ENCODE measurements around the gene CCDC63.
"Not testable (repeated sequence)": the region's sequence is repeated elsewhere in the genome, so short reads cannot be mapped to it uniquely, and the experiment has no call there.

The CCDC63 gene

GRCh38 chr12:110844551-110845338 lies 2.0 kb upstream of the CCDC63 start:
- no peak for DNase-seq (ENCODE audit: low read depth)

GRCh38 chr12:110845339-110845682 lies 1.5 kb upstream of the CCDC63 start:
- DNase-seq (ENCODE audit: low read depth) = no peak

- DNase-seq (ENCODE audit: low read depth) = no peak
Observed at GRCh38 chr12:110848314-110848923, 1.6 kb downstream of the CCDC63 start.

- no peak for DNase-seq (ENCODE audit: low read depth)
Observed at GRCh38 chr12:110849221-110849620, 2.4 kb downstream of the CCDC63 start.

GRCh38 chr12:110849748-110850403 lies 3.1 kb downstream of the CCDC63 start:
- DNase-seq (ENCODE audit: low read depth) = no peak

- DNase-seq (ENCODE audit: low read depth) = no peak
Observed at GRCh38 chr12:110850762-110851161, 4.0 kb downstream of the CCDC63 start.

- no peak for DNase-seq (ENCODE audit: low read depth)
Observed at GRCh38 chr12:110853836-110854235, 7.0 kb downstream of the CCDC63 start.

- no peak for DNase-seq (ENCODE audit: low read depth)
Observed at GRCh38 chr12:110856542-110856941, 9.8 kb downstream of the CCDC63 start.

GRCh38 chr12:110857528-110857927 lies 10.7 kb downstream of the CCDC63 start:
- no peak for DNase-seq (ENCODE audit: low read depth)

- DNase-seq (ENCODE audit: low read depth) = not testable (repeated sequence)
Observed at GRCh38 chr12:110857954-110858353, 11.2 kb downstream of the CCDC63 start.

- DNase-seq (ENCODE audit: low read depth) = no peak
Observed at GRCh38 chr12:110858848-110859247, 12.1 kb downstream of the CCDC63 start.

- DNase-seq (ENCODE audit: low read depth) = no peak
Observed at GRCh38 chr12:110860833-110861296, 14.1 kb downstream of the CCDC63 start.

- no peak for DNase-seq (ENCODE audit: low read depth)
Observed at GRCh38 chr12:110861729-110862128, 14.9 kb downstream of the CCDC63 start.

- DNase-seq (ENCODE audit: low read depth) = no peak
Observed at GRCh38 chr12:110862329-110862728, 15.5 kb downstream of the CCDC63 start.

GRCh38 chr12:110863161-110863560 lies 16.4 kb downstream of the CCDC63 start:
- DNase-seq (ENCODE audit: low read depth) = no peak

GRCh38 chr12:110865521-110865920 lies 18.7 kb downstream of the CCDC63 start:
- DNase-seq (ENCODE audit: low read depth) = no peak

- no peak for DNase-seq (ENCODE audit: low read depth)
Observed at GRCh38 chr12:110869026-110869425, 22.2 kb downstream of the CCDC63 start.

- DNase-seq (ENCODE audit: low read depth) = no peak
Observed at GRCh38 chr12:110869803-110870202, 23.0 kb downstream of the CCDC63 start.

- no peak for DNase-seq (ENCODE audit: low read depth)
Observed at GRCh38 chr12:110872100-110872499, 25.3 kb downstream of the CCDC63 start.

GRCh38 chr12:110874351-110874750 lies 27.6 kb downstream of the CCDC63 start:
- no peak for DNase-seq (ENCODE audit: low read depth)

GRCh38 chr12:110874781-110875180 lies 28.0 kb downstream of the CCDC63 start:
- no peak for DNase-seq (ENCODE audit: low read depth)

- no peak for DNase-seq (ENCODE audit: low read depth)
Observed at GRCh38 chr12:110880651-110881050, 33.9 kb downstream of the CCDC63 start.

- no peak for DNase-seq (ENCODE audit: low read depth)
Observed at GRCh38 chr12:110883251-110883650, 36.5 kb downstream of the CCDC63 start.

Measured in HS-27A (cell line).